Measurements from ENCODE around the gene RIBC1. TPM values are rescaled to one million over a fixed set of nuclear protein-coding genes. Genes with fewer than 3 reads are reported as not detected.
"Not testable (repeated sequence)": the region's sequence is repeated elsewhere in the genome, so short reads cannot be mapped to it uniquely, and the experiment has no call there.

The RIBC1 gene
- total and polyA plus RNA-seq, 4 experiments from 2014 or later: 0.47 to 1.7 (median 1.2) TPM; not detected in 1

- no peaks in the 10 kb centered on the region for H3K4me1 ChIP-seq (ENCODE audit: insufficient read depth, low read length)
- Mint-ChIP-seq H3K27ac (peak overlapping the region in 1 of 7 donors; percentile 70), H3K36me3 (peaks cover 50 to 57% of the 10 kb centered on the region in 2 donors), H3K4me3 (no peak overlapping the region), H3K4me1 (peaks cover 0 to 2% (median 0%) of the 10 kb centered on the region in 4 donors), H3K27me3 (no peaks in the 10 kb centered on the region), H3K9me3 (no peaks in the 10 kb centered on the region)
- ChIA-PET POLR2A (ENCODE audit: partially characterized antibody) (no interaction called here), CTCF (ENCODE audit: partially characterized antibody) (no interaction called here)
- H3K4me3 ChIP-seq (ENCODE audit: low read length in 2 of 2): no peak overlapping the region
- no peak for DNase-seq
- H3K27me3 ChIP-seq (ENCODE audit: insufficient read depth, low read length): no peaks in the 10 kb centered on the region
- intact Hi-C loops (cut with micrococcal nuclease): no loop called here
- H3K9me3 ChIP-seq (ENCODE audit: control insufficient read depth in 1 of 2, low read length in 2 of 2): no peaks in the 10 kb centered on the region
- H3K36me3 ChIP-seq (ENCODE audit: insufficient read depth, low read length): peaks cover 40% of the 10 kb centered on the region
- H3K27ac ChIP-seq (ENCODE audit: low read depth, low read length): no peak overlapping the region
Measured at GRCh38 chrX:53379747-53380146, 42.9 kb upstream of the RIBC1 start.

- no peak overlapping the region for H3K4me3 Mint-ChIP-seq
- Histone ChIP-seq H3K4me3 (ENCODE audit: low read length in 2 of 2) (no peak overlapping the region), H3K36me3 (ENCODE audit: insufficient read depth, low read length) (peaks cover 45% of the 10 kb centered on the region), H3K4me1 (ENCODE audit: insufficient read depth, low read length) (no peaks in the 10 kb centered on the region), H3K27me3 (ENCODE audit: insufficient read depth, low read length) (no peaks in the 10 kb centered on the region), H3K27ac (ENCODE audit: low read depth, low read length) (no peak overlapping the region), H3K9me3 (ENCODE audit: control insufficient read depth in 1 of 2, low read length in 2 of 2) (no peaks in the 10 kb centered on the region)
- peaks cover 51 to 59% of the 10 kb centered on the region in 2 donors for H3K36me3 Mint-ChIP-seq
- H3K27ac Mint-ChIP-seq: no peak overlapping the region
- intact Hi-C loops (cut with micrococcal nuclease): no loop called here
- no peak for DNase-seq
- H3K9me3 Mint-ChIP-seq: no peaks in the 10 kb centered on the region
- H3K4me1 Mint-ChIP-seq: peaks cover 0 to 3% (median 0%) of the 10 kb centered on the region in 4 donors
- no peaks in the 10 kb centered on the region for H3K27me3 Mint-ChIP-seq
- POLR2A ChIA-PET (ENCODE audit: partially characterized antibody): no interaction called here
- CTCF ChIA-PET (ENCODE audit: partially characterized antibody): no interaction called here
Measured at GRCh38 chrX:53383376-53384076, 39.1 kb upstream of the RIBC1 start.

- Mint-ChIP-seq H3K4me1 (peaks cover 0 to 5% (median 0%) of the 10 kb centered on the region in 4 donors), H3K4me3 (no peak overlapping the region), H3K27me3 (no peaks in the 10 kb centered on the region), H3K27ac (peak overlapping the region in 5 of 7 donors; percentile 32 to 73 (median 65)), H3K36me3 (peaks cover 37 to 49% of the 10 kb centered on the region in 2 donors), H3K9me3 (peaks cover 0 to 2% (median 0%) of the 10 kb centered on the region in 8 donors)
- no peak for DNase-seq
- ChIA-PET POLR2A (ENCODE audit: partially characterized antibody) (no interaction called here), CTCF (ENCODE audit: partially characterized antibody) (no interaction called here)
- H3K36me3 ChIP-seq (ENCODE audit: insufficient read depth, low read length): peaks cover 18% of the 10 kb centered on the region
- H3K4me3 ChIP-seq (ENCODE audit: low read length in 2 of 2): no peak overlapping the region
- intact Hi-C loops (cut with micrococcal nuclease): no loop called here
- no peaks in the 10 kb centered on the region for H3K9me3 ChIP-seq (ENCODE audit: control insufficient read depth in 1 of 2, low read length in 2 of 2)
- H3K27ac ChIP-seq (ENCODE audit: low read depth, low read length): no peak overlapping the region
- no peaks in the 10 kb centered on the region for H3K4me1 ChIP-seq (ENCODE audit: insufficient read depth, low read length)
- no peaks in the 10 kb centered on the region for H3K27me3 ChIP-seq (ENCODE audit: insufficient read depth, low read length)
Measured at GRCh38 chrX:53395605-53396298, 26.9 kb upstream of the RIBC1 start.

GRCh38 chrX:53398216-53398615, 24.5 kb upstream of the RIBC1 start:
- Mint-ChIP-seq H3K9me3 (peaks cover 0 to 2% (median 0%) of the 10 kb centered on the region in 8 donors), H3K4me3 (no peak overlapping the region), H3K4me1 (peaks cover 0 to 5% (median 0%) of the 10 kb centered on the region in 4 donors), H3K27me3 (no peaks in the 10 kb centered on the region), H3K27ac (no peak overlapping the region), H3K36me3 (peaks cover 41 to 56% of the 10 kb centered on the region in 2 donors)
- H3K4me1 ChIP-seq (ENCODE audit: insufficient read depth, low read length): no peaks in the 10 kb centered on the region
- ChIA-PET CTCF (ENCODE audit: partially characterized antibody) (interaction anchor here (0.7 kb wide), 1 partner anchor 98 kb away, joined by 4 read pairs; no protein-coding TSS in a partner anchor), POLR2A (ENCODE audit: partially characterized antibody) (no interaction called here)
- no peaks in the 10 kb centered on the region for H3K27me3 ChIP-seq (ENCODE audit: insufficient read depth, low read length)
- peaks cover 25% of the 10 kb centered on the region for H3K36me3 ChIP-seq (ENCODE audit: insufficient read depth, low read length)
- intact Hi-C loops (cut with micrococcal nuclease): no loop called here
- no peak overlapping the region for H3K4me3 ChIP-seq (ENCODE audit: low read length in 2 of 2)
- no peak overlapping the region for H3K27ac ChIP-seq (ENCODE audit: low read depth, low read length)
- DNase-seq: no peak
- no peaks in the 10 kb centered on the region for H3K9me3 ChIP-seq (ENCODE audit: control insufficient read depth in 1 of 2, low read length in 2 of 2)

- Histone ChIP-seq H3K9me3 (ENCODE audit: control insufficient read depth in 1 of 2, low read length in 2 of 2) (no peaks in the 10 kb centered on the region), H3K27ac (ENCODE audit: low read depth, low read length) (no peak overlapping the region), H3K27me3 (ENCODE audit: insufficient read depth, low read length) (no peaks in the 10 kb centered on the region), H3K4me1 (ENCODE audit: insufficient read depth, low read length) (no peaks in the 10 kb centered on the region), H3K4me3 (ENCODE audit: low read length in 2 of 2) (no peak overlapping the region), H3K36me3 (ENCODE audit: insufficient read depth, low read length) (peaks cover 46% of the 10 kb centered on the region)
- H3K4me1 Mint-ChIP-seq: no peaks in the 10 kb centered on the region
- peaks cover 49 to 57% of the 10 kb centered on the region in 2 donors for H3K36me3 Mint-ChIP-seq
- H3K4me3 Mint-ChIP-seq: no peak overlapping the region
- no peaks in the 10 kb centered on the region for H3K27me3 Mint-ChIP-seq
- DNase-seq: no peak
- intact Hi-C loops (cut with micrococcal nuclease): no loop called here
- peak overlapping the region in 1 of 7 donors; percentile 13 for H3K27ac Mint-ChIP-seq
- H3K9me3 Mint-ChIP-seq: no peaks in the 10 kb centered on the region
- ChIA-PET POLR2A (ENCODE audit: partially characterized antibody) (no interaction called here), CTCF (ENCODE audit: partially characterized antibody) (interaction anchor here (0.9 kb wide), 1 partner anchor 110 kb away, joined by 3 read pairs; no protein-coding TSS in a partner anchor)
Measured at GRCh38 chrX:53403535-53403934, 19.1 kb upstream of the RIBC1 start.

GRCh38 chrX:53412446-53412845, 10.2 kb upstream of the RIBC1 start:
- ChIA-PET CTCF (ENCODE audit: partially characterized antibody) (interaction anchor here (1.5 to 1.7 kb wide), 2 partner anchors 94 to 129 kb away, joined by 3 to 6 read pairs; no protein-coding TSS in a partner anchor), POLR2A (ENCODE audit: partially characterized antibody) (interaction anchor here (0.8 to 1.0 kb wide), 2 partner anchors 10 to 11 kb away, joined by 4 to 7 read pairs; partner anchors contain the start of genes RIBC1 and SMC1A)

GRCh38 chrX:53420351-53420750, 2.3 kb upstream of the RIBC1 start:
- H3K9me3 ChIP-seq (ENCODE audit: control insufficient read depth in 1 of 2, low read length in 2 of 2); H3K27ac ChIP-seq (ENCODE audit: low read depth, low read length); H3K36me3 ChIP-seq (ENCODE audit: insufficient read depth, low read length); CTCF ChIA-PET (ENCODE audit: partially characterized antibody); H3K27me3 ChIP-seq (ENCODE audit: insufficient read depth, low read length); H3K4me3 ChIP-seq (ENCODE audit: low read length in 2 of 2); POLR2A ChIA-PET (ENCODE audit: partially characterized antibody); H3K27me3 Mint-ChIP-seq; DNase-seq; H3K9me3 Mint-ChIP-seq; H3K36me3 Mint-ChIP-seq: not testable (repeated sequence)
- Mint-ChIP-seq H3K27ac (peak overlapping the region; percentile 52 to 99 (median 72)), H3K4me1 (peaks cover 21 to 46% (median 32%) of the 10 kb centered on the region in 4 donors), H3K4me3 (peak overlapping the region in 7 of 8 donors; percentile 7 to 93 (median 61))
- intact Hi-C loops (cut with micrococcal nuclease): loop anchor here (5.0 to 10.0 kb wide), 3 partner anchors 262 to 622 kb away; partner anchors contain the start of gene PHF8
- peaks cover 27% of the 10 kb centered on the region for H3K4me1 ChIP-seq (ENCODE audit: insufficient read depth, low read length)

More at GRCh38 chrX:53412446-53412845, 10.2 kb upstream of the RIBC1 start:
- peaks cover 0 to 16% (median 5%) of the 10 kb centered on the region in 4 donors for H3K4me1 Mint-ChIP-seq
- Histone ChIP-seq H3K4me1 (ENCODE audit: insufficient read depth, low read length) (no peaks in the 10 kb centered on the region), H3K27me3 (ENCODE audit: insufficient read depth, low read length) (no peaks in the 10 kb centered on the region), H3K9me3 (ENCODE audit: control insufficient read depth in 1 of 2, low read length in 2 of 2) (no peaks in the 10 kb centered on the region), H3K27ac (ENCODE audit: low read depth, low read length) (no peak overlapping the region), H3K4me3 (ENCODE audit: low read length in 2 of 2) (no peak overlapping the region), H3K36me3 (ENCODE audit: insufficient read depth, low read length) (peaks cover 27% of the 10 kb centered on the region)
- H3K36me3 Mint-ChIP-seq: peaks cover 45 to 51% of the 10 kb centered on the region in 2 donors
- no peaks in the 10 kb centered on the region for H3K9me3 Mint-ChIP-seq
- H3K27me3 Mint-ChIP-seq: no peaks in the 10 kb centered on the region
- no peak overlapping the region for H3K4me3 Mint-ChIP-seq
- intact Hi-C loops (cut with micrococcal nuclease): no loop called here
- H3K27ac Mint-ChIP-seq: peak overlapping the region in 1 of 7 donors; percentile 69
- no peak for DNase-seq

All from CD4-positive, alpha-beta memory T cell (primary cell).